Measurements from ENCODE around the gene SLC23A2.

Gene SLC23A2

GRCh38 chr20:4936851-4937406 lies 64.4 kb downstream of the SLC23A2 start:
- TF ChIP-seq CTCF (IDR thresholded peaks at IDR 0.05), result no peak
- no peaks in the 10 kb centered on the region for H3K27me3 ChIP-seq
- H3K9me3 ChIP-seq, result no peaks in the 10 kb centered on the region
- H3K4me3 ChIP-seq, result no peak overlapping the region
- H3K36me3 ChIP-seq, result peaks cover 0 to 6% (median 5%) of the 10 kb centered on the region in 3 donors
- H3K4me1 ChIP-seq, result peaks cover 0 to 28% (median 15%) of the 10 kb centered on the region in 4 donors
- H3K27ac ChIP-seq, result no peak overlapping the region
- intact Hi-C loops (cut with DNase I; ENCODE audit: low total_unique reads), result no loop called here
- DNase-seq, result no peak

- intact Hi-C loops (cut with DNase I; ENCODE audit: low total_unique reads), result no loop called here
- Histone ChIP-seq H3K36me3 (peaks cover 1 to 7% (median 5%) of the 10 kb centered on the region in 3 donors), H3K4me3 (no peak overlapping the region), H3K4me1 (peaks cover 0 to 25% (median 15%) of the 10 kb centered on the region in 4 donors), H3K27ac (no peak overlapping the region), H3K27me3 (no peaks in the 10 kb centered on the region), H3K9me3 (no peaks in the 10 kb centered on the region)
- DNase-seq, result no peak
- no peak for TF ChIP-seq CTCF (IDR thresholded peaks at IDR 0.05)
Observed at GRCh38 chr20:4936392-4936850, 64.9 kb downstream of the SLC23A2 start.

- Histone ChIP-seq H3K27me3 (no peaks in the 10 kb centered on the region), H3K27ac (no peak overlapping the region), H3K36me3 (peaks cover 5 to 12% (median 5%) of the 10 kb centered on the region in 3 donors), H3K4me3 (no peak overlapping the region), H3K9me3 (no peaks in the 10 kb centered on the region), H3K4me1 (peaks cover 0 to 12% (median 8%) of the 10 kb centered on the region in 4 donors)
- intact Hi-C loops (cut with DNase I; ENCODE audit: low total_unique reads), result no loop called here
- no peak for DNase-seq
- no peak for TF ChIP-seq CTCF (IDR thresholded peaks at IDR 0.05)
Observed at GRCh38 chr20:4932061-4932460, 69.2 kb downstream of the SLC23A2 start.

- H3K4me1 ChIP-seq, result peaks cover 0 to 19% (median 7%) of the 10 kb centered on the region in 4 donors
- intact Hi-C loops (cut with DNase I; ENCODE audit: low total_unique reads), result no loop called here
- no peaks in the 10 kb centered on the region for H3K9me3 ChIP-seq
- no peak overlapping the region for H3K27ac ChIP-seq
- no peaks in the 10 kb centered on the region for H3K27me3 ChIP-seq
- TF ChIP-seq CTCF (IDR thresholded peaks at IDR 0.05), result no peak
- peaks cover 5 to 12% (median 5%) of the 10 kb centered on the region in 3 donors for H3K36me3 ChIP-seq
- no peak overlapping the region for H3K4me3 ChIP-seq
- no peak for DNase-seq
Observed at GRCh38 chr20:4929686-4930397, 71.5 kb downstream of the SLC23A2 start.

- Histone ChIP-seq H3K36me3 (peaks cover 0 to 5% (median 5%) of the 10 kb centered on the region in 3 donors), H3K27me3 (no peaks in the 10 kb centered on the region), H3K4me1 (peaks cover 0 to 19% (median 7%) of the 10 kb centered on the region in 4 donors), H3K27ac (peak overlapping the region; percentile 52 to 71), H3K4me3 (peak overlapping the region in 1 of 2 donors; percentile 22), H3K9me3 (no peaks in the 10 kb centered on the region)
- no peak for DNase-seq
- intact Hi-C loops (cut with DNase I; ENCODE audit: low total_unique reads), result no loop called here
- TF ChIP-seq CTCF (IDR thresholded peaks at IDR 0.05), result no peak
Observed at GRCh38 chr20:4926531-4927156, 74.7 kb downstream of the SLC23A2 start.

Data from tibial artery (tissue), 4 donors.